HG03097 (cell line): ENCODE data around the gene IGF2BP3.
"Not testable (repeated sequence)": the region's sequence is repeated elsewhere in the genome, so short reads cannot be mapped to it uniquely, and the experiment has no call there.

Experiments used
- ATAC-seq: cut with Tn5 transposase; IDR thresholded peaks from one replicate; pipeline ENCODE4 v1.9.1; 2021; ENCODE audit not compliant: unreplicated experiment, low FRiP score

IGF2BP3 gene

DNA sequence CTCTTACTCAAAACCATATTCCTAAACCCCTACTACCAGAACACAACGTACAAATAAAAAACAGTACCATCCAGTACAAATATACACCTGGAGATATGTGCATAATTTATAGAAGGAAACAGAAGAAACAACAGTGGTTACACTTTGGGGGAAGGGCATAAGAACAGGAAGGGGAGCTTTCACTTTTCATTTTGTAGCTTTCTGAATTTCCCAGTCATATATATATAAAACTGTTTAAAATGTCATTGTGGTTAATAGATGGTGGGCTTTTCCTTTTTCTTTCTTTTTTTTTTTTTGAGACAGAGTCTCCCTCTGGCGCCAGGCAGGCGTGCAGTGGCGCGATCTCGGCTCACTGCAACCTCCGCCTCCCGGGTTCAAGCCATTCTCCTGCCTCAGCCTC lies 124.0 kb downstream of the IGF2BP3 start:
- ATAC-seq, result no peak

DNA sequence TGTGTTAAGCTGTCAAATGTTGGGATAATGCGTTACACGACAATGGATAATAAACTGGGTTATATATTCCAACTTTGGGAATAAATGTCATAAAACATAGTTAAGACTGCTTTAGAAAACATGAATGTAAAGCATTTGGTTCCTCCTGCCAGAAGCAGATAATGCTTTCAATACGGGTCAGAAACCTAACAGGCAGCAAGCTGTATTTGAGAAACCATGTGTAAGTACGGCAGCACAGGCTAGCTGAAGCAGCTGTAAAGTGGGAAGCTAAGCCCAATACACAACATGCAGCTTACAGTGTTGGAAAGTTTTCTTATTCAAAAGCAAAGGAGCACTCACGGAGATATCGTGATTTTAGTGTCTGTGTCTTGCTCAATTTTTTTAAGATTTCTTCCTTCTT lies 124.7 kb downstream of the IGF2BP3 start:
- ATAC-seq, result no peak

DNA sequence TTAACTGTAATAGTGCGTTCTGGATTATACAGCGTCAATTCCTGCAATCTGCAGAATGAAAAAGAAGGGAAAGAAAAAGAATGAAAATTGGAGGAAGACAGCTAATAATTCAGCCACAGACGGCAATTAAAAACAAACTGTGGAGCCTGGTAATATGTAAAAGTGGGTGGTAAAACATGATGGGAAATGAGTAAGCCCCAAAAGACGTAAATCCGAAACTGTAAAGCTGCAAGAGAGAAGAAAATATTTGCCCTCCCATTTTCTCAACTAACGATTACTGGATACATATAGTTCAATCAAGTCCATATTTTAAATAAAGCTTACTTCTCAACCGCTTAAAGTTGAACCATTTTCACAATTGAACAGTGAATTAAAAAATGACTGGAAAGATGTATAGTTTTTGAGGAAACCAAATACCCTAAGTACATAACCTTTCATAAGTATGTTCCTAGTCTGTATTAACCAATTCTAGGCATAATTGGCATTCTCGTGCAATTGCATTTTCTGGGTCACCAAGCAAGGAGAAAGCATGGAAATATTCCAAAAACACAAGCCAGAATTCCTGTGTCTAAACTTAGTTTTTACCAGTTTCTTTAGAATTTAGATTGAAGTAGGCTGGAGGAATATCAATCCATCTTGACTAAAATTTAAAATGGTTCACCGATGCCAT lies 126.3 kb downstream of the IGF2BP3 start:
- no peak for ATAC-seq

DNA sequence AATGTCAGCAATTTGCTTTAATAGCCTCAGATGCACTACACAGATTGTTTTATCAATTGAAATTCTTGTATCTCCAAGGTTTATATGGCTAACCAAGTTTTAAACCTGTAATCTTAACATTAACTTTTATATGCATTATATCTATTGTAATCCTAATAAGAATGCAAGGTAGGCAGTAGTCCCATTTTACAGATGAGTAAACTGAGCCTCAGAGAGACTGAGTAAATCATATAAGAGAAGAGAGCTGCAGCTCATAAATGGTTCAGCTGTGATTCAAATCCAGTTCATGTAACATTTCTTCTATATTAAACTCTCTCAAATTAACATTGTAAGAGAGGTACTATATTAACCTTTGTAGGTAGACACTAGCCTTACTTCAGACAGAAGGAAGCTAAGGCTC lies 127.2 kb downstream of the IGF2BP3 start:
- ATAC-seq, result no peak

DNA sequence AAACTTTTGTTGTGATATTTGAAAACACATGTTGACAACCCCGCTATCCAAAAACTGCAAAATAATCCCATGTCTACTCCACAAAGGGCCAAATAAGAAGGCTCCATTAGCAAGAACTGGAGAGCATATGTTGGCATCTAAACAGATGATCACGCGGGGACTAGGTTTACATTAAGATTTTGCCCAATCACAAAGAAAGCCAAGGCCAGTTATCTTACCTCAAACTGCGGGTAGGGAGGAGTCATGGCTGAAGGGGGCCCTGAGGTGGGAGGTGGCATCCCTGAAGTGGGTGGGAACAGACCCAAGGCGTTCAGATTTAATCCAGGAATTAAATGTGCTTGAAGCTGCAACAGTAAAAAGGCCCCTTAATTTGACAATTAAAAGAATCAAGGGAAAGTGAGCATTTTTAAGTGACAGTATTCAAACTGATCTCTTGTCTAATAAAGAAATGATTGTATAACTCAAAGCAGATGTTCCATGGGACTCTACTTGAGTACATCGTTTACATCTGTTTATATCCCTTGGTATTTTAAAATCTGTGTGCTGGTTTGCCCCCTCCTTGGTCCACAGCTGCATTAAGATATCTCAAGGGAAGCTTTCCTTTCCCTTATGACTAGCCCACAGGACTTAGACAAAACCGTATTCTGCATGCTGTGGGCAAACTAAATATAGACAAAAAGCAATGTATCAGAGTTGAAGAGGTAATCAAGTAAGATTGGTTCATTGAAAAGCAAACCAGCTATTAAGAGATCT lies 128.3 kb downstream of the IGF2BP3 start:
- no peak for ATAC-seq

DNA sequence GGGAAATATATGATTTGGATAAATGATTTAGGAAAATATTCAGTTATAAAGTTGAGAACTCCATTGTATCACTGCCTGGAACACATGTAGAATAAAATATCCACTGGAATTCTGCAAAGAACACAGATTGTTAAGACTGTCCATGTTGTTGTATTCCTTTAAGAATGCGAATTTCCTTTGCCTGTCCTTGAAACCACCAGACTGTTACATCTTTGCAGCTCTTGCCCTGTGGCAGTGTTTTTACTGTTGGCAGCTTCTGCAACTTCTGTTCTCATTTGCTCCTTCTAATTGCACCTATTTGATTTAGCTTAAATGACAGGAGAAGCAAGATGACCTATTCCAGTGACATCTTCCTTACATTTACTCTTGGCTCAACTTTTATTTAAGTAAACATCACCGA lies 131.4 kb downstream of the IGF2BP3 start:
- no peak for ATAC-seq

DNA sequence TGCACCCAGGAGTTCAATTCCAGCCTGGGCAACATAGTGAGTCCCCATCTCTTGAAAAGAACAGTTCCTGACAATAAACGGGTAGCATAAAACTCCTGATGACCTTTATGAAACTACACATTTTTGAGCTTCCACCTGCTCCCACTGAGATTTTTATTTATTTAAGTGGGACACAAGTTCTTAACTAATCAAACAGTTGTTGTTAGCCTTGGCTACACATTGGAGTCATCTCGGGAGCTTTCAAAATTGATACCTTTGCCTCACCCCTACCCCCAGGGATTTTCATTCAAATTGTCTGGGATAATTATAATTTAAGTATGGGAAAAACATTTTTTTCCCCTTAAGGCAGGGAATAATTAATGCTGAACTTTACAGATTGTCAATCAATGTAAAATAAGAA lies 131.9 kb downstream of the IGF2BP3 start:
- ATAC-seq, result no peak

DNA sequence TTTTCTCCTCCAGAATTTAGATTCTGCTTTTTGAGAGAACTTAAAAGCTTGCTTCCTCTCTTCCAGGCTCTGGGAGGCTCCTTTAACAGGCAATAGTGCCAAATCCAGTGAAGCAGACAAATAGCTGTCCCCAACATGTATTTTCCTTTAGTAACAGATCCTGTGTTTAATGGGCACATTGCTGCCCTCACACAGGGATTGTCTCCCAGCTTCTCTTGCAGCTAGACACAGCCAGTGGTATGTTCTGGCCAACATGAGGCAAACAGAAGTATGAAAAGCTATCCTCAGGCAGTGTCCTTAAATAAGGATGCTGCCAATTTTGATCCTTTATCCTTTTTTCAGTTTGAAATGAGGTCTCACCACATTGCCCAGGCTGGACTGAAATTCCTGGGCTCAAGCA lies 132.9 kb downstream of the IGF2BP3 start:
- no peak for ATAC-seq

DNA sequence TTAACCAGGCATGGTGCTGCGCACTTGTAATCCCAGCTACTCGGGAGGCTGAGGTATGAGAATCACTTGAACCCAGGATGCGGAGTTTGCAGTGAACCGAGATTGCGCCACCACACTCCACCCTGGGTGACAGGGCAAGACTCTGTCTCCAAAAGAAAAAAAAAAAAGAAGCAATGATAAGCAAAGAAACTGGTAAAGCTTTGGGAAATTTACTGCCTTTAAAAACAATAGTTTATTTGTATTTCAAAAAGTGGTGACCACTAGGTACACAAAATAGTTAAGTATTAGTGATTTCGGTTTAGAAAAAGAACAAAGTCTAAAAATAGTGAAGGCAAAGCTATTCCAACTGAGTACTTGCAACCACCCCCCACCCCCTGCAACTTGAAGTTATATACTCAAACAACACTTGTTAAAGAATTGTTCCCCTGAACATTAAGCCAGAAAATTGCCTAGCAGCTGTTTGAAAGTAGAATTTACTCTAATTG lies 133.4 kb downstream of the IGF2BP3 start:
- no peak for ATAC-seq

DNA sequence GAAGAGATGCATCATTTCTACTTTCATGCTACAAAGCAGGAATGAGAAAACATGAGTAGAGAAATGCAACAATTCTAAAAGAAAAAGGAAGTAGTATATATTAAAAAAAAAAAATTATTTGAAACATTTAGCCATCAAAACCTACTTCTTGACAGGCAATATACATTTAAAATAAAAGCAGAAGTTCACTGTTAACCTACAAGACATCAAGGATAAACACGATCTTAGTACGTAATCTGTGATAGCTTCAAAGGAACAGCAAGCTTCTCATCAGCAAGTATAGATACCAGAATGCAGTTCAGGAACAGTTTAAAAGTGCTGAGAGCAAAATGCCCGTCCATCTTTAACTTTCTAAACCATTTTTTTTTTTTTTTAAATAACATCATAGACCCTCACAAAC lies 134.2 kb downstream of the IGF2BP3 start:
- no peak for ATAC-seq

DNA sequence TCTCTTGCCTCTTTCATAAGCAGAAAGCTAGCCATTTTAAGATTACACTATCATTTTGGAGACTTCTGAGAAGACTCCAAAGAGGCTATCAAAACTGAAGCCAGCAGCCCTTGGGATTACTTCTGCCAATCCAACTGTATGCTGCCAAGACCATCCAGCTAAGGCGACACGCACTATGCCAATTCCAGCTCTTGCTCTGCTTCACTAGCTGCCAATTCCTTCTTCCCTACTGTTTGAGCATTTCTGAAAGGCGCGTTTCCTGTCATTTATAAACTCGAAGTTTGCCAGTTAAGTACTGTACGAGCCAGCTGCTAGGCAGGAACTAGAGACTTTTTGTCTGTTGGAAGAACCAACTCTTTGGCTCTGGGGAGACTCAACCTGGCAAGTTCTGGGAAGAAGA lies 134.7 kb downstream of the IGF2BP3 start:
- ATAC-seq, result no peak

DNA sequence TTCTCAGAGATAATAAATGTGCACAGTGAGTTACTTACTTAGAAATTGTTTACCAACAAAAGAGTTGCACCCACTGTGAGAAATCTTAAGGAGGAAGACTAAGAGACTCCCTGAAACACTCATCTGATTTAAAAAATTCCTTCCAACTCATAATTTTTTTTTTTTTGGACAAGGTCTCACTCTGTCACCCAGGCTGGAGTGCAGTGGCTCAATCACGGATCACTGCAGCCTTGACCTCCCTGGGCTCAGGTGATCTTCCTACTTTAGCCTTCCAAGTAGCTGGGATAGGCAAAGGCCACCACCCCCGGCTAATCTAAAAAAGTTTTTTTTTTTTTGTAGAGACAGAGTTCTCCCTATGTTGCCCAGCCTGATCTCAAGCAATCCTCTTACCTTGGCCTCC lies 135.2 kb downstream of the IGF2BP3 start:
- no peak for ATAC-seq

DNA sequence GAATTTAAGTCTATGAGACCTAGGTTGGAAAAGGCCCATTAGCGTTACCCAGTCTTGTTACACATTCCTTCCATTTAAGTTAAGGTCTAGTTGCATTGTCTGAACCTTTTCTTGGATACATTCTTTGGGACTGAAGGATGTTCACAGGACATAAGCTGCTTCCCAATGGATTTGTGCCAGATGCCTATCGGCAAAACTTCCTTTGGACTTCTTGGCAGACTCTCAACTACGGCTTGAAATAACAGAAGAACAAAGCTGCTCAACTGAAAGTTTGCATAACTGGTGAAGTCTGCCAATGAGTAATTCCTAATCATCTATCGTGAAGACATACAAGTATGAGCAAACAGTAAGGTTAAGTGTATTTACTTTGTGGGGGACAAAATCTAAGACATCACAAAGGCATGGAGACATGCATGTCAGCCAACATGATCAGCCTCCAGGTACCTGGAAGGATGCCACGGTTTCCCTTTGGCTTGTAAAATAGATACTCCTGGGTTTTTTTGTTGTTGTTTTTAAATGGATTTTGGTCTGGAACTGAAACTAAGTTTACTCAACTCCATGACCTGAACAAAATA lies 135.7 kb downstream of the IGF2BP3 start:
- no peak for ATAC-seq

DNA sequence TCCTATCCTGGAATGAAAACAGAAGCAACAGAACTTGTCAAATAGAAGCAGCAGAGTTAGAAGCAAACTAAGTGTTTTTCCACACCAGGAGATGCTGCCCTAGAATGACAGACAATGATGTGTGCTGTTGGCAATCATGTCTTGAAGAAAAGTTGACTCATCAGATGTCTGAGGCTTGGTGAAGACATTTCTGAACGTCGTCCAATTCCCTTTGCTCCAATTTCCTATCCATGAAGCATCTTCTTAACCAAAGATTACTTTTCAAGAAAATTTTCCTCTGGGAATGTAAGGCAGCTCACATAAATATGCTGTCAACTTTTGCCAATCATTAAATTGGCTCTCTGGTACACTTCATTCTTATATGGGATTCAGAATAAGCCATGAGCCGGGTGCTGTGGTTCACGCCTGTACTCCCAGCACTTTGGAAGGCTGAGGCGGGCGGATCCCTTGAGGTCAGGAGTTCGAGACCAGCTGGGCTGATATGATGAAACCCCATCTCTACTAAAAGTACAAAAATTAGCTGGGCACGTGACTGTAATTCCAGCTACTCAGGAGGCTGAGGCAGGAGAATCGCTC lies 136.5 kb downstream of the IGF2BP3 start:
- no peak for ATAC-seq

DNA sequence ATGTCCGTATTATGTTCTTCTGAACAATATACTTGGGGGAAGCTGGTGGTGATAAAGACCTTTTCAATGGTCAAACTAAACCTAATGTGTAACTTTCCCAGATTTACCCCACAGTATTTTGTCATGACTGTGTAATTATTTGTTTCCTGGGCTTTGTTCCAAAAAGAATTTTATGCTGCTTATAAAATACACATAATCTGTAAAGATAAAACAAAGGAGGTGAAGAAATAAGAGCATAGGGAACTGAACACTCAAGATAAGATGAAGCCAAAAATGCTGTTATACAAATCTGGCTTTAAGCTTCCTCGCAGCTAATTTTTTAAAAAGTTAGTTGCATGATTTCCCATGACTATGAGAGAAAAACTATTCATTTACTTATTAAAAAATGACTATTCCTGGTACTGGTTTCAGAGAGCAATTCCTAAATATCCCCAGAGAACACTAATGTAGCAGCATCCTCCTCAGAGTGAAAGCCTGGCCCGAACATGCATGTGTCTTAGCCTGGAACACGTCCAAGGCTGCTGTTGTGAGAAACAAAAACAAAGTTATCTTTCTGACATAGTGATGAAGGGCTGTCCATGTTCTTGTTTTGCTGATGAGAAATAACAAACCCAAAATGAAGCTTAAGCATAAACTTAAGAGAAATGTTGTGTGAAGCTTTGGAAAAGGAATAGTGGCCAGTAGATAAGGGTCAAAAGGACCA lies 137.2 kb downstream of the IGF2BP3 start:
- no peak for ATAC-seq

DNA sequence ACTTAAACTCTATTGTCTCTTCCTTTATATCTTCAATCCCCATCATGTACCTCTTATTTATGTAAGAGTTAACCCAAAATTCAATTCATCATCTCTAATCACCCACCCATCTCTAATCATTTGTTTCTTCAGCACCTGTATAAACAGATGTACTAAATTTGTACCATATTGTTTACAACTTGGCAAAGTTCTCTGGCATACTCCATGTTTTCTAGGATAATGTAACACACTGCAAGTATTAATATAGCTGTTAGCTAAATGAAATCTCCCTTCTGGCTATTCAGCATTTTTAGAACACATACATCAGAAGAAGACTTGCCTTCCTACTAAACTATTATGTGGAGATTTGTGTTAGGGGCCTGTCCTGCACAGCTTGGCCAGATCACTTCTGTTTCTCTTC lies 138.1 kb downstream of the IGF2BP3 start:
- no peak for ATAC-seq

DNA sequence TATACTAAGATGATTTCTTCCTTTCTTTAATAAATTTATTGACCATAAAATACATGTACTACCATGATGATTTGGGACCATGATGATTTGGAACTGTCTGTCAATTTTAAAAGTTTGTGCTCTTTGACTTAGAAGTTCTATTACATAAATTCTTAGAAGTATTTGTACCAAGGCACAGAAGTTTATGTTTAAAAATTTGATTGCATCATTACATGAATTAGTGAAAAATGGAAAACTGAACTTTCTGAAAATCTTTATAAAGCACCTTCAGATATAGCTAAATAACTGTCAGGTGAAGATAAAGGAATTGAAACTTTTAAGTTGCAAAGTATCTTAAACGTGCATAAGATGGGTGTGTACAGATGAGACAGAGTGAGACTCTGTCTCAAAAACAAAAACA lies 139.2 kb downstream of the IGF2BP3 start:
- ATAC-seq, result no peak

DNA sequence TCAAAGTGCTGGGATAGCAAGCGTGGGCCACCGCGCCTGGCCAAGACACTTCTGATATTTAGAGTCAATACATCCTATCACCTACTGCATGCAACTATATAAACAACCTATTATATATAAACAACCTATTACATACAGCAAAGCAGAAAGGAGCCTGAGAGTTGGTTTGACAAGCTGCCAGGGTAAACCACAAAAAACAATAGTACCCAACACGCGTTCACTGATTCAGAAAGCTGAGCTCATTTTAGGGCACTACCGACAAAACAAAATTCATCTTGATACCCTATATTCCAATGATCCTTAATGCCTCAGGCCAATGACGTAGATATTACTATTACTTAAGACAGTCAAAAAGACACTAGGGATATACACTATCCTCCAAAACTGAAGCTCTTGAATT lies 154.9 kb downstream of the IGF2BP3 start:
- ATAC-seq, result no peak

DNA sequence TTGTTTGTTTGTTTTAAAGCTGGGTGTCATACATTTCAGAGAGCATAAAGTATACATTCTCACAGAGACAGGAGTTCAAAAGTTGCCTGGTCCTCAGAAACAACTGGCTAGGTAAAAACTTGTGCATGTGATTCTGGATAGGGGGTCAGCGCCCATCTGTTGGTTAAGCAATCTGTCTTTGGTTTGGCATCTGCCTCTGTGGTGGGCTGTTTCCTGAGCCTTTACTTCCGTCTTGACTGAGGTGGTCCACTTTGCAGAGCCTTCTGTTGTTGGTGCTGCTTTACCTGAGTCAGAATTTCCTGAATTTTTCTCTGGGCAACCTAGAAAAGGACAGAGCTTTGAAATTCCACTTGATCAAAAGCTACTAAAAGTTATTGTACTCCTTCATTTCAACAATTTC lies 158.2 kb downstream of the IGF2BP3 start:
- not testable (repeated sequence) for ATAC-seq

DNA sequence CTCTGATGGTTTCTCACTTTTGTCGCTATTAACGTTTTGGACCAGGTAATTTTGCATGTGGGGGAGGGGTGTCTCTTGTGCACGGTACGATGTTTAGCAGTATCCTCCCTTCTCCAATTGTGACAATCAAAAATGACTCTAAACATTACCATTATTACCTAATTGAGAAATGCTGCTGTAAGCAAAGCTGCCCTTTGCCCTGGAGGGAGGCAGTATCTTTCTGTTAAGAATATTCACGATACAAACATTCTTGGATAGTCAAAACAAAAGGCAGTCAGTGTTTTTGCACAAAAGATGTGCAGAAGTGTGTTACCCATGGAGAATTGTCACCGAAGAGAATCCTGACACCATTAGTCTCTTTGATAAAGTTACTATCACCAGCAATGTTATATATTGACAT lies 161.5 kb downstream of the IGF2BP3 start:
- ATAC-seq, result no peak

DNA sequence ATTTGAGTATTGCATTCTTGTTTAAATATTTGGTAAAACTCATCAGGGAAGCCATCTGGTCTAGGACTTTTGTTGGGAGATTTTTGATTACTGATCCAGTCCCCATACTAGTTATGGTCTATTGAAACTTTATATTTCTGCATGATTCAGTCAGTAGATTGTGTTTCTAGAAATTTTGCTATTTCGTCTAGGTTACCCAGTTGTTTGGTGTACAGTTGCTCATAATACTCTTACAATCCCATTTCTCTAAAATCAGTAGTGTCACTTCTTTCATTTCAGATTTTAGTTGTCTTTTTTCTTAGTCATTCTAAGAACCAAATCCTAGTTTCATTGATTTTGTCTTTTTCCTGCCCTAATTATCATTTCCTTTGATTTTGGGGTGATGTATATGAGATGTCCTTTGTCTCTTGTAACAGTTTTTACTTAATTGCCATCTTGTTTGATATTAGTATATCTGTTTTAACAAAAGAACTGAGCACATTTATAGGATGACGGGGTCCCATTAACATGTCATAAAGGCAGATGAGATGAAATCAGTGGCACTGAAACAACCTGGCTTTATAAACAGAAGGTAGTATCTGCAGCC lies 163.3 kb downstream of the IGF2BP3 start:
- no peak for ATAC-seq
